Liver (tissue), 9 donors: ENCODE measurements around the gene UGGT2. TPM values are rescaled to one million over a fixed set of nuclear protein-coding genes. Genes with fewer than 3 reads are reported as not detected.

Experiments
- DNase-seq: peaks from one replicate; pipeline ENCODE4 v3.0.0-alpha.2; 2017; ENCODE audit warnings: low spot score
- H3K27ac ChIP-seq, 2 donors: one replicate each; pipeline ENCODE4 v1.7.0; 2013; ENCODE audit warnings: inconsistent platforms in 2 of 2, low read length in 2 of 2, control low read depth in 1 of 2, low read depth in 1 of 2, mild to moderate bottlenecking in 1 of 2
- H3K27me3 ChIP-seq, 4 donors: one replicate each; pipeline versions ENCODE4 v1.6.1 to v1.7.0; 2013; ENCODE audit warnings: low read length in 3 of 4, inconsistent platforms in 1 of 4, mild to moderate bottlenecking in 1 of 4, moderate library complexity in 1 of 4; ENCODE audit not compliant: control insufficient read depth in 4 of 4, insufficient read depth in 4 of 4
- H3K36me3 ChIP-seq, 4 donors: one replicate each; pipeline versions ENCODE4 v1.6.1 to v1.7.0; 2013; ENCODE audit warnings: low read length in 3 of 4, mild to moderate bottlenecking in 3 of 4, low read depth in 1 of 4, moderate library complexity in 1 of 4; ENCODE audit not compliant: control insufficient read depth in 4 of 4, insufficient read depth in 3 of 4
- H3K4me1 ChIP-seq, 4 donors: one replicate each; pipeline versions ENCODE4 v1.6.1 to v1.7.0; 2013; ENCODE audit warnings: low read length in 3 of 4, mild to moderate bottlenecking in 3 of 4, moderate library complexity in 1 of 4; ENCODE audit not compliant: control insufficient read depth in 4 of 4, insufficient read depth in 4 of 4
- H3K4me3 ChIP-seq, 3 donors: one replicate each; pipeline versions ENCODE4 v1.6.1 to v1.7.0; 2013; ENCODE audit warnings: low read length in 3 of 3, control low read depth in 1 of 3, low read depth in 1 of 3, mild to moderate bottlenecking in 1 of 3
- H3K9ac ChIP-seq, 2 donors: one replicate each; pipeline ENCODE4 v1.7.0; 2013; ENCODE audit warnings: low read length in 2 of 2, mild to moderate bottlenecking in 2 of 2, moderate library complexity in 2 of 2, control low read depth in 1 of 2, low read depth in 1 of 2
- H3K9me3 ChIP-seq, 4 donors: one replicate each; pipeline versions ENCODE4 v1.6.1 to v1.7.0; 2013; ENCODE audit warnings: low read length in 3 of 4; ENCODE audit not compliant: control insufficient read depth in 4 of 4
- EGR1 ChIP-seq, 2 donors: IDR thresholded peaks; 2 replicates each; pipeline ENCODE4 v1.6.1; 2016 to 2018; ENCODE audit warnings: antibody characterized with exemption in 2 of 2, low read depth in 2 of 2
- FOXA1 ChIP-seq: IDR thresholded peaks from 2 replicates; pipeline ENCODE4 v1.6.1; 2016; ENCODE audit warnings: antibody characterized with exemption
- FOXA2 ChIP-seq: IDR thresholded peaks from 2 replicates; pipeline ENCODE4 v1.6.1; 2016; ENCODE audit warnings: antibody characterized with exemption
- GABPA ChIP-seq, 2 donors: IDR thresholded peaks in 1 of 2; conservative IDR thresholded peaks in 1 of 2; 2 replicates each; pipeline ENCODE4 v1.6.1; 2016; ENCODE audit warnings: antibody characterized with exemption in 2 of 2, mild to moderate bottlenecking in 1 of 2, moderate library complexity in 1 of 2
- HNF4A ChIP-seq, 2 donors: conservative IDR thresholded peaks; 2 replicates each; pipeline ENCODE4 v1.6.1; 2016; ENCODE audit warnings: antibody characterized with exemption in 2 of 2, mild to moderate bottlenecking in 2 of 2
- HNF4G ChIP-seq: IDR thresholded peaks from 2 replicates; pipeline ENCODE4 v1.6.1; 2016; ENCODE audit warnings: antibody characterized with exemption
- JUND ChIP-seq, 2 donors: IDR thresholded peaks; 2 replicates each; pipeline ENCODE4 v1.6.1; 2016; ENCODE audit warnings: antibody characterized with exemption in 2 of 2
- NR2F2 ChIP-seq: IDR thresholded peaks from 2 replicates; pipeline ENCODE4 v1.6.1; 2016; ENCODE audit warnings: antibody characterized with exemption
- RAD21 ChIP-seq, 2 donors: IDR thresholded peaks; 2 replicates each; pipeline ENCODE4 v1.6.1; 2016; ENCODE audit warnings: antibody characterized with exemption in 2 of 2, mild to moderate bottlenecking in 2 of 2
- REST ChIP-seq: IDR thresholded peaks from 2 replicates; pipeline ENCODE4 v1.6.1; 2016; ENCODE audit warnings: antibody characterized with exemption, mild to moderate bottlenecking
- SP1 ChIP-seq: IDR thresholded peaks from 2 replicates; pipeline ENCODE4 v1.6.1; 2018; ENCODE audit warnings: antibody characterized with exemption, mild to moderate bottlenecking
- TAF1 ChIP-seq: conservative IDR thresholded peaks from 2 replicates; pipeline ENCODE4 v1.6.1; 2016; ENCODE audit warnings: antibody characterized with exemption, mild to moderate bottlenecking
- YY1 ChIP-seq: IDR thresholded peaks from 2 replicates; pipeline ENCODE4 v1.6.1; 2016; ENCODE audit warnings: antibody characterized with exemption, mild to moderate bottlenecking
- WGBS: extraction: QIAGEN DNeasy Blood & Tissue Kit; methylation state at CpG from one replicate; pipeline ENCODE4 v1.1.7; 2013; 5-methylcytosine and 5-hydroxymethylcytosine counted together
- polyA plus RNA-seq, 2 donors: library from polyadenylated mRNA; stranded (reverse) in 1 of 2; unstranded in 1 of 2; fragments of 200-250 nt in 1 of 2; fragments of >200 nt in 1 of 2; fragmentation: Nextera tagmentation in 1 of 2; extraction: Ambion mirVana in 1 of 2; gene quantifications; one replicate each; pipeline versions ENCODE4 v1.2.1 to v1.2.3, GENCODE V29; 2013 to 2015
- total RNA-seq, 2 donors: library from RNA; depleted of rRNA; stranded (reverse); fragments of >200 nt; gene quantifications; one replicate each; pipeline ENCODE4 v1.2.3, GENCODE V29; 2014
- TF ChIP-seq, protein P1 (sequence below): IDR thresholded peaks from 2 replicates; pipeline ENCODE4 v1.6.1; 2016; ENCODE audit warnings: antibody characterized with exemption
- TF ChIP-seq, protein P2 (sequence below): IDR thresholded peaks from 2 replicates; pipeline ENCODE4 v1.6.1; 2016; ENCODE audit warnings: antibody characterized with exemption
- donor health status: healthy.
- donor health status: healthy.
- donor health status: healthy.
- donor health status: healthy.
- donor health status: healthy.

UGGT2 gene
- total and polyA plus RNA-seq, 4 donors = 5.6 to 23.0 (median 13.2) TPM

DNA sequence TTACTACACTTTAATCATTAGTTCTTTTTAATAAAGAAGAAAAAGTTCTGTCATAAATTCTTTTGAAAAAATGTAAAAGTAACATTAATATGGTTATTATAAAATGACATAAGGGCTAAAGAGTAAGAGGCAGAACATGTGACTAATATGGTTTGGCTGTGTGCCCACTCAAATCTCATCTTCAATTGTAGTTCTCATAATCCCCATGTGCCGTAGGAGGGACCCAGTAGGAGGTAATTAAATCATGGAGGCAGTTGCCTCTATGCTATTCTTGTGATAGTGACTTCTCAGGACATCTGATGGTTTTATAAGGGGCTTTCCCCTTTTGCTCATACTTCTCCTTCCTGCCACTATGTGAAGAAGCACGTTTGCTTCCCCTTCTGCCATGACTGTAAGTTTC is 104.5 kb downstream of the UGGT2 start:
- WGBS = 89% methylated on average over 2 of the region's 2 CpGs
- Histone ChIP-seq H3K27ac (no peak overlapping the region), H3K36me3 (no peaks in the 10 kb centered on the region), H3K9ac (no peak overlapping the region), H3K4me1 (no peaks in the 10 kb centered on the region), H3K4me3 (no peak overlapping the region), H3K27me3 (no peaks in the 10 kb centered on the region), H3K9me3 (no peaks in the 10 kb centered on the region)
- DNase-seq = no peak
- TF ChIP-seq FOXA1 (no peak), EGR1 (IDR thresholded peaks at IDR 0.05; ENCODE audit: low read depth in 2 of 2) (no peak), JUND (IDR thresholded peaks at IDR 0.05) (no peak), RAD21 (IDR thresholded peaks at IDR 0.05) (no peak), GABPA (IDR thresholded peaks at IDR 0.05 in 1 of 2, conservative IDR thresholded peaks at IDR 0.05 in 1 of 2) (no peak), REST (no peak)
- TF ChIP-seq, protein P1, sequence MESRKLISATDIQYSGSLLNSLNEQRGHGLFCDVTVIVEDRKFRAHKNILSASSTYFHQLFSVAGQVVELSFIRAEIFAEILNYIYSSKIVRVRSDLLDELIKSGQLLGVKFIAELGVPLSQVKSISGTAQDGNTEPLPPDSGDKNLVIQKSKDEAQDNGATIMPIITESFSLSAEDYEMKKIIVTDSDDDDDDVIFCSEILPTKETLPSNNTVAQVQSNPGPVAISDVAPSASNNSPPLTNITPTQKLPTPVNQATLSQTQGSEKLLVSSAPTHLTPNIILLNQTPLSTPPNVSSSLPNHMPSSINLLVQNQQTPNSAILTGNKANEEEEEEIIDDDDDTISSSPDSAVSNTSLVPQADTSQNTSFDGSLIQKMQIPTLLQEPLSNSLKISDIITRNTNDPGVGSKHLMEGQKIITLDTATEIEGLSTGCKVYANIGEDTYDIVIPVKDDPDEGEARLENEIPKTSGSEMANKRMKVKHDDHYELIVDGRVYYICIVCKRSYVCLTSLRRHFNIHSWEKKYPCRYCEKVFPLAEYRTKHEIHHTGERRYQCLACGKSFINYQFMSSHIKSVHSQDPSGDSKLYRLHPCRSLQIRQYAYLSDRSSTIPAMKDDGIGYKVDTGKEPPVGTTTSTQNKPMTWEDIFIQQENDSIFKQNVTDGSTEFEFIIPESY = no peak

- no peak overlapping the region for H3K27ac ChIP-seq
- peaks cover 0 to 8% (median 0%) of the 10 kb centered on the region in 4 donors for H3K9me3 ChIP-seq
- peaks cover 5 to 19% (median 15%) of the 10 kb centered on the region in 4 donors for H3K36me3 ChIP-seq
- TF ChIP-seq HNF4G = no peak
- no peak for TF ChIP-seq SP1
- no peak for TF ChIP-seq RAD21 (IDR thresholded peaks at IDR 0.05)
- TF ChIP-seq, protein P2, sequence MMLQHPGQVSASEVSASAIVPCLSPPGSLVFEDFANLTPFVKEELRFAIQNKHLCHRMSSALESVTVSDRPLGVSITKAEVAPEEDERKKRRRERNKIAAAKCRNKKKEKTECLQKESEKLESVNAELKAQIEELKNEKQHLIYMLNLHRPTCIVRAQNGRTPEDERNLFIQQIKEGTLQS = no peak
- no peak for TF ChIP-seq REST
- TF ChIP-seq EGR1 (IDR thresholded peaks at IDR 0.05; ENCODE audit: low read depth in 2 of 2) = no peak
- no peak for TF ChIP-seq TAF1
- TF ChIP-seq GABPA (IDR thresholded peaks at IDR 0.05 in 1 of 2, conservative IDR thresholded peaks at IDR 0.05 in 1 of 2) = no peak
- no peak for TF ChIP-seq HNF4A (conservative IDR thresholded peaks at IDR 0.05)
- TF ChIP-seq FOXA2 = no peak
- no peak for TF ChIP-seq NR2F2
- TF ChIP-seq YY1 = no peak
- TF ChIP-seq JUND (IDR thresholded peaks at IDR 0.05) = no peak
- 95% methylated on average over 4 of the region's 4 CpGs for WGBS
- no peaks in the 10 kb centered on the region for H3K4me1 ChIP-seq
- no peaks in the 10 kb centered on the region for H3K27me3 ChIP-seq
- no peak overlapping the region for H3K9ac ChIP-seq
- no peak overlapping the region for H3K4me3 ChIP-seq
- no peak for DNase-seq
Measured at GRCh38 chr13:95937714-95938320, 115.4 kb downstream of the UGGT2 start.
